Uterus (tissue), 4 donors: ENCODE measurements around the gene BHMT. TPM values are rescaled to one million over a fixed set of nuclear protein-coding genes. Genes with fewer than 3 reads are reported as not detected.

Experiments
- DNase-seq, 2 donors: peaks; one replicate each; pipeline ENCODE4 v3.0.0-alpha.2; 2019 to 2020
- H3K27ac ChIP-seq, 2 donors: fragments of 200-600 bp; sonication (generic); 1 replicate in 1 of 2; 2 replicates in 1 of 2; pipeline ENCODE4 v1.5.1; 2016 to 2018
- H3K27me3 ChIP-seq, 2 donors: fragments of 200-600 bp; sonication (generic); one replicate each; pipeline ENCODE4 v1.5.1; 2018 to 2019; ENCODE audit warnings: control low read depth in 1 of 2
- H3K36me3 ChIP-seq, 2 donors: fragments of 200-600 bp; sonication (generic); one replicate each; pipeline ENCODE4 v1.5.1; 2019; ENCODE audit warnings: control low read depth in 1 of 2
- H3K4me1 ChIP-seq, 2 donors: fragments of 200-600 bp; sonication (generic); one replicate each; pipeline ENCODE4 v1.5.1; 2018 to 2019; ENCODE audit warnings: control low read depth in 1 of 2
- H3K4me3 ChIP-seq, 2 donors: fragments of 200-600 bp; sonication (generic); 1 replicate in 1 of 2; 2 replicates in 1 of 2; pipeline ENCODE4 v1.5.1; 2018 to 2019; ENCODE audit warnings: mild to moderate bottlenecking in 1 of 2
- H3K9me3 ChIP-seq, 2 donors: fragments of 200-600 bp; sonication (generic); one replicate each; pipeline ENCODE4 v1.5.1; 2019; ENCODE audit warnings: control low read depth in 1 of 2
- CTCF ChIP-seq, 4 experiments: fragments of 200-600 bp in 2 of 4; fragments of 450-650 bp in 2 of 4; sonication (generic) in 2 of 4; IDR thresholded peaks; one replicate each; pipeline ENCODE4 v1.5.1; 2016 to 2019; ENCODE audit warnings: antibody characterized with exemption in 4 of 4, mild to moderate bottlenecking in 2 of 4, moderate library complexity in 1 of 4
- POLR2A ChIP-seq, 2 donors: fragments of 450-650 bp; IDR thresholded peaks; one replicate each; pipeline ENCODE4 v1.6.1; 2016; ENCODE audit warnings: antibody characterized with exemption in 2 of 2, mild to moderate bottlenecking in 1 of 2, moderate library complexity in 1 of 2
- intact Hi-C: fragments of 100-400 bp; cut with DNase I; formaldehyde crosslinking; loops from one replicate; pipeline ENCODE4 v1.15.1; 2023; ENCODE audit warnings: low total_unique reads
- total RNA-seq, 4 donors: library from RNA; depleted of rRNA in 3 of 4; stranded (reverse); fragments of >200 nt in 3 of 4; gene quantifications; one replicate each; pipeline versions ENCODE4 v1.1.0 to v1.2.4, GENCODE V29; 2014 to 2023
- donor health status: DM: yes; HTN: yes; CAD: no.

Gene BHMT, protein sequence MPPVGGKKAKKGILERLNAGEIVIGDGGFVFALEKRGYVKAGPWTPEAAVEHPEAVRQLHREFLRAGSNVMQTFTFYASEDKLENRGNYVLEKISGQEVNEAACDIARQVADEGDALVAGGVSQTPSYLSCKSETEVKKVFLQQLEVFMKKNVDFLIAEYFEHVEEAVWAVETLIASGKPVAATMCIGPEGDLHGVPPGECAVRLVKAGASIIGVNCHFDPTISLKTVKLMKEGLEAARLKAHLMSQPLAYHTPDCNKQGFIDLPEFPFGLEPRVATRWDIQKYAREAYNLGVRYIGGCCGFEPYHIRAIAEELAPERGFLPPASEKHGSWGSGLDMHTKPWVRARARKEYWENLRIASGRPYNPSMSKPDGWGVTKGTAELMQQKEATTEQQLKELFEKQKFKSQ
- under 1 TPM in 2 of 4 donors, not detected in 2; 0.34 to 0.48 TPM for total RNA-seq

- H3K9me3 ChIP-seq: no peaks in the 10 kb centered on the region
- DNase-seq: no peak
- no peaks in the 10 kb centered on the region for H3K27me3 ChIP-seq
- no peak within 1 kb of the TSS for H3K27ac ChIP-seq
- H3K4me3 ChIP-seq: no peak within 1 kb of the TSS
- TF ChIP-seq CTCF (IDR thresholded peaks at IDR 0.05) (no peak), POLR2A (IDR thresholded peaks at IDR 0.05) (no peak)
- no peaks in the 10 kb centered on the region for H3K4me1 ChIP-seq
- intact Hi-C loops: no loop called here
- no peaks in the 10 kb centered on the region for H3K36me3 ChIP-seq
These were observed at the start of gene BHMT for GRCh38 chr5:79111387-79111959. BHMT (plus strand) TSS chr5:79111809; CDS start chr5:79111886, 77 bp downstream.

GRCh38 chr5:79062436-79062835 is 49.2 kb upstream of the BHMT start:
- Histone ChIP-seq H3K4me1 (no peaks in the 10 kb centered on the region), H3K27me3 (no peaks in the 10 kb centered on the region), H3K9me3 (no peaks in the 10 kb centered on the region), H3K4me3 (no peak overlapping the region), H3K27ac (no peak overlapping the region), H3K36me3 (no peaks in the 10 kb centered on the region)
- TF ChIP-seq CTCF (IDR thresholded peaks at IDR 0.05): no peak
- TF ChIP-seq POLR2A (IDR thresholded peaks at IDR 0.05): no peak
- intact Hi-C loops: no loop called here
- no peak for DNase-seq

DNA sequence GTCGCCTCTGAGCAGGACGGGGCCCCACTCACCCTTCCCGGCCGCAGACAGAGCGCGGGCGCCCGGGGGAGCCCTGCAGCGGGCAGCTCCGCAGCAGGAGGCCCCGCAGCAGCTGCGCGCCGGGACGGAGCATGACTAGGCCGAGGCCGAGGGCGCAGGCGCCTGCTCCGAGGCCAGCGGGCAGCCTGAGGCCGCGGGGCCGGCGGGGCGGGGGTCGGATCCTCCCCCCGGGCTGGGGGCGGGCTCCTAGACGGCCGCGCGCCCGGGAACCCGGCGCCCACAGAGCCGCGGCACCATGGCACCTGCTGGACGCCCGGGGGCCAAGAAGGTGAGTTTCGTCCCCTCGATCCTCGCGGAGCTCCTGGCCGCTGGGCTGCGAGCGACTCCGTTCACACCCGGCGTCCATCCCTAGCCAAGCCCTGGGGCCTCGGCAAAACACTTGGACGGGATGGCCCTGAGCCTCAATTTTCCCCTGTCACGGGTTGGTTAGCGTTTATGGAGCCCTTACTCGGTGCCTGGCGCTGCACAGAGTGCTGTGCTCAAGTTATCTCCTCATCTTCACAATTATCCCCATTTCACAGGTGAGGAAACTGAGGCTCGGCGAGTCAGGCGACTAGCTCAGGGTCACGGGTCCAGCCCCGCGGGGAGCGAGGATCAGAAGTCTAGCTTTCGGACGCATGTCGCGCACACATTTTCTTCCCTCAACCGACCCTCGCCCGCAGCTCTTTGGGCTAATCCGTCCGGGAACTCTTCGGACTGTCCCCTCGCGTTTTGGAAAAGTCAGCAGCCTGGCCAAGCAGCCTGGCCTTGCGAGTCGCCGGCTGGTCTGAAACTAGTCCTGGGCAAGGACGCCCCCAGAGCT is 41.9 kb upstream of the BHMT start, which contains the start of the genes BHMT2 and DMGDH:
BHMT2 (plus strand) TSS at position 280 of the 862 bp plus-strand sequence; CDS start at position 296, 16 bp downstream.
DMGDH (minus strand) TSS at position 187 of the 862 bp plus-strand sequence; CDS start at position 133, 54 bp downstream.
- Histone ChIP-seq H3K9me3 (no peaks in the 10 kb centered on the region), H3K4me1 (no peaks in the 10 kb centered on the region), H3K36me3 (no peaks in the 10 kb centered on the region), H3K27ac (peak within 1 kb of the TSS; percentile 39 to 53), H3K27me3 (no peaks in the 10 kb centered on the region), H3K4me3 (peak within 1 kb of the TSS; percentile 27 to 40)
- no peak for TF ChIP-seq POLR2A (IDR thresholded peaks at IDR 0.05)
- no peak for TF ChIP-seq CTCF (IDR thresholded peaks at IDR 0.05)
- DNase-seq: peak; percentile 21 to 50
- intact Hi-C loops: no loop called here

- Histone ChIP-seq H3K27me3 (no peaks in the 10 kb centered on the region), H3K4me3 (peak overlapping the region; percentile 27 to 40), H3K4me1 (no peaks in the 10 kb centered on the region), H3K27ac (peak overlapping the region; percentile 39 to 53), H3K36me3 (no peaks in the 10 kb centered on the region), H3K9me3 (no peaks in the 10 kb centered on the region)
- TF ChIP-seq POLR2A (IDR thresholded peaks at IDR 0.05) (no peak), CTCF (IDR thresholded peaks at IDR 0.05) (no peak)
- DNase-seq: peak; percentile 21 to 31
- intact Hi-C loops: no loop called here
These were observed 41.3 kb upstream of the BHMT start for GRCh38 chr5:79070350-79070667.
